SK-N-MC (cell line): ENCODE data around the gene FOSL1.

Source experiments
- EZH2 ChIP-seq: fragments of 200-600 bp; sonication (generic); IDR thresholded peaks from one replicate; pipeline ENCODE4 v1.6.1; 2017; ENCODE audit warnings: antibody characterized with exemption
- POLR2AphosphoS5 ChIP-seq: IDR thresholded peaks from 2 replicates; pipeline ENCODE4 v1.6.1; 2012; ENCODE audit warnings: mild to moderate bottlenecking, low read depth, low read length, borderline replicate concordance

- peak; percentile 92 for TF ChIP-seq POLR2AphosphoS5
- no peak for TF ChIP-seq EZH2
These were observed 40.9 kb downstream of the FOSL1 start for GRCh38 chr11:65859095-65859811.
